ENCODE results near the gene CSH1.
"Not testable (repeated sequence)": the region's sequence is repeated elsewhere in the genome, so short reads cannot be mapped to it uniquely, and the experiment has no call there.

DNA sequence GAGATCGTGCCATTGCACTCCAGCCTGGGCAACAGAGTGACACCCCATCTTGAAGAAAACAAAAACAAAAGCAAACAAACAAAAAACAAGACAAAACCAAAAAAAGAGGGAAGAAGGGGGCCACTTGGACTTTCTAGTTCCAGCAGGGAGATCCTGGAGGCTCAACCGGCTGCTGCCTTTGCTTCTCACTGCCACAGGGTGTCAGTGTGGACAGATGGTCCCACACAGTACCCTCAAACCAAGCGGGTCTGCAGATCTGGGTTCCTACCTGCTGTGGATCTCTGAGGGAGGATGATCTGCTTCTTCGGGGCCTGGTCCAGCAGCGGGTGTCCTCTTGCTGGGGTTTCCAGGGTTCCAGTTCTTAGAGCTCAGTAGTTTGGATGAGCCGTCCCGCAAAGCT is 29.7 kb downstream of the CSH1 start:
- TF ChIP-seq POLR2A, EP300 (IDR thresholded peaks at IDR 0.05): not testable (repeated sequence)
- TF ChIP-seq, protein P1, sequence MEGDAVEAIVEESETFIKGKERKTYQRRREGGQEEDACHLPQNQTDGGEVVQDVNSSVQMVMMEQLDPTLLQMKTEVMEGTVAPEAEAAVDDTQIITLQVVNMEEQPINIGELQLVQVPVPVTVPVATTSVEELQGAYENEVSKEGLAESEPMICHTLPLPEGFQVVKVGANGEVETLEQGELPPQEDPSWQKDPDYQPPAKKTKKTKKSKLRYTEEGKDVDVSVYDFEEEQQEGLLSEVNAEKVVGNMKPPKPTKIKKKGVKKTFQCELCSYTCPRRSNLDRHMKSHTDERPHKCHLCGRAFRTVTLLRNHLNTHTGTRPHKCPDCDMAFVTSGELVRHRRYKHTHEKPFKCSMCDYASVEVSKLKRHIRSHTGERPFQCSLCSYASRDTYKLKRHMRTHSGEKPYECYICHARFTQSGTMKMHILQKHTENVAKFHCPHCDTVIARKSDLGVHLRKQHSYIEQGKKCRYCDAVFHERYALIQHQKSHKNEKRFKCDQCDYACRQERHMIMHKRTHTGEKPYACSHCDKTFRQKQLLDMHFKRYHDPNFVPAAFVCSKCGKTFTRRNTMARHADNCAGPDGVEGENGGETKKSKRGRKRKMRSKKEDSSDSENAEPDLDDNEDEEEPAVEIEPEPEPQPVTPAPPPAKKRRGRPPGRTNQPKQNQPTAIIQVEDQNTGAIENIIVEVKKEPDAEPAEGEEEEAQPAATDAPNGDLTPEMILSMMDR (IDR thresholded peaks at IDR 0.05), result not testable (repeated sequence)
